HFF-Myc (cell line): Measurements from ENCODE around the gene ASIC3.

Experiments
- DNase-seq: peaks from one replicate; pipeline ENCODE4 v3.0.0-alpha.2; 2011; ENCODE audit warnings: low read depth; ENCODE audit errors: extremely low read depth
- H3K4me3 ChIP-seq: replicated peaks from 2 replicates; pipeline ENCODE4 v1.5.1; 2011; ENCODE audit warnings: low read depth, mild to moderate bottlenecking, control low read depth, low read length
- CTCF ChIP-seq: IDR thresholded peaks from 2 replicates; pipeline ENCODE4 v1.5.1; 2012; ENCODE audit warnings: mild to moderate bottlenecking, low read depth, low read length, control low read depth; ENCODE audit errors: missing control alignments

The ASIC3 gene

GRCh38 chr7:151047976-151048815 is at the start of gene ASIC3:
Gene ASIC3, plus strand, starts transcription at chr7:151048531. Its CDS starts 355 bp downstream, at chr7:151048886.
- H3K4me3 ChIP-seq, result no peak within 1 kb of the TSS
- DNase-seq, result no peak
- no peak for TF ChIP-seq CTCF

- DNase-seq, result no peak
- no peak overlapping the region for H3K4me3 ChIP-seq
- TF ChIP-seq CTCF, result no peak
Observed at GRCh38 chr7:150999001-150999400, 49.3 kb upstream of the ASIC3 start.

GRCh38 chr7:150999497-151000230 is 48.7 kb upstream of the ASIC3 start:
- H3K4me3 ChIP-seq, result no peak overlapping the region
- DNase-seq, result no peak
- no peak for TF ChIP-seq CTCF

- DNase-seq, result no peak
- TF ChIP-seq CTCF, result no peak
- H3K4me3 ChIP-seq, result no peak overlapping the region
Observed at GRCh38 chr7:151000897-151001495, 47.3 kb upstream of the ASIC3 start.

DNA sequence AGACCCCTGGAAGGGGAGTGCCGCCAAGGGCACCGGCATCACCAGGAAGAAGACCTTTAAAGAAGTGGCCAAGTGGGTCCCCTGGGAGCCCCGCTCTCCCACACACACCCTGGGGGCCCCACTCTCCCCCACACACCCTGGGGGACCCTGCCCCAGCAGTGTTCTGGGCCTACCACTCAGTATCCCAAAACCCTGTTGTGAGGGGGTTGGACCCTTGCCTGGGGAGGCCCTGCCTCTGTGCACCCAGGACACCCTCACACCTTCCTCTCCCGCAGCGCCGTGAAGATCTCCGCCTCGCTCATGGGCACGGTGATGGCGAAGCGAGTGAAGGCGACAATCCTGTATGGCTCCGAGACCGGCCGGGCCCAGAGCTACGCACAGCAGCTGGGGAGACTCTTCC is 46.8 kb upstream of the ASIC3 start:
- no peak overlapping the region for H3K4me3 ChIP-seq
- no peak for DNase-seq
- no peak for TF ChIP-seq CTCF

GRCh38 chr7:151003572-151003971 is 44.8 kb upstream of the ASIC3 start:
- no peak overlapping the region for H3K4me3 ChIP-seq
- no peak for TF ChIP-seq CTCF
- DNase-seq, result no peak
